Measurements from ENCODE around the gene TRIM8. TPM values are rescaled to one million over a fixed set of nuclear protein-coding genes. Genes with fewer than 3 reads are reported as not detected.

The TRIM8 gene
- total RNA-seq, 4 donors from 2014 or later = 91.7 to 128 (median 106) TPM

- TF ChIP-seq POLR2A (IDR thresholded peaks at IDR 0.05) = no peak
- no peak for TF ChIP-seq CTCF (IDR thresholded peaks at IDR 0.05)
- no peak for DNase-seq (ENCODE audit: low spot score in 2 of 2)
These were observed 11.7 kb upstream of the TRIM8 start for GRCh38 chr10:102632394-102633111.

GRCh38 chr10:102633287-102633686 is 11.0 kb upstream of the TRIM8 start:
- no peak for TF ChIP-seq POLR2A (IDR thresholded peaks at IDR 0.05)
- TF ChIP-seq CTCF (IDR thresholded peaks at IDR 0.05) = no peak
- no peak for DNase-seq (ENCODE audit: low spot score in 2 of 2)
- intact Hi-C loops (cut with DNase I; ENCODE audit: low total_unique reads) = no loop called here
- H3K4me3 ChIP-seq (ENCODE audit: low read depth, poor library complexity, severe bottlenecking) = no peak overlapping the region
- WGBS, 2 donors = 31 to 39% methylated on average over 6 of the region's 6 CpGs

More at GRCh38 chr10:102632394-102633111, 11.7 kb upstream of the TRIM8 start:
- H3K4me3 ChIP-seq (ENCODE audit: low read depth, poor library complexity, severe bottlenecking) = no peak overlapping the region
- 39 to 47% methylated on average over 5 of the region's 5 CpGs for WGBS, 2 donors
- intact Hi-C loops (cut with DNase I; ENCODE audit: low total_unique reads) = no loop called here

- TF ChIP-seq CTCF (IDR thresholded peaks at IDR 0.05) (no peak), POLR2A (IDR thresholded peaks at IDR 0.05) (no peak)
- intact Hi-C loops (cut with DNase I; ENCODE audit: low total_unique reads) = no loop called here
- no peak overlapping the region for H3K4me3 ChIP-seq (ENCODE audit: low read depth, poor library complexity, severe bottlenecking)
- DNase-seq (ENCODE audit: low spot score in 2 of 2) = no peak
- 81 to 82% methylated on average over 4 to 5 of the region's 5 CpGs for WGBS, 2 donors
These were observed 10.4 kb upstream of the TRIM8 start for GRCh38 chr10:102633848-102634247.

GRCh38 chr10:102634686-102635085 is 9.6 kb upstream of the TRIM8 start:
- no peak for DNase-seq (ENCODE audit: low spot score in 2 of 2)
- H3K4me3 ChIP-seq (ENCODE audit: low read depth, poor library complexity, severe bottlenecking) = no peak overlapping the region
- TF ChIP-seq CTCF (IDR thresholded peaks at IDR 0.05) = no peak
- no peak for TF ChIP-seq POLR2A (IDR thresholded peaks at IDR 0.05)
- 39 to 51% methylated on average over 4 of the region's 4 CpGs for WGBS, 2 donors
- intact Hi-C loops (cut with DNase I; ENCODE audit: low total_unique reads) = no loop called here

- intact Hi-C loops (cut with DNase I; ENCODE audit: low total_unique reads) = no loop called here
- H3K4me3 ChIP-seq (ENCODE audit: low read depth, poor library complexity, severe bottlenecking) = no peak overlapping the region
- no peak for DNase-seq (ENCODE audit: low spot score in 2 of 2)
- TF ChIP-seq CTCF (IDR thresholded peaks at IDR 0.05) = no peak
- WGBS, 2 donors = 65 to 67% methylated on average over 4 of the region's 4 CpGs
These were observed 8.9 kb upstream of the TRIM8 start for GRCh38 chr10:102635377-102635776.

- WGBS, 2 donors = 14 to 22% methylated on average over 2 of the region's 2 CpGs
- intact Hi-C loops (cut with DNase I; ENCODE audit: low total_unique reads) = no loop called here
- H3K4me3 ChIP-seq (ENCODE audit: low read depth, poor library complexity, severe bottlenecking) = no peak overlapping the region
- TF ChIP-seq POLR2A (IDR thresholded peaks at IDR 0.05) = no peak
- TF ChIP-seq CTCF (IDR thresholded peaks at IDR 0.05) = no peak
- DNase-seq (ENCODE audit: low spot score in 2 of 2) = no peak
These were observed 4.7 kb upstream of the TRIM8 start for GRCh38 chr10:102639537-102639936.

Data from lower leg skin (tissue), 4 donors.